GM08714 (cell line): ENCODE measurements around the gene MTG2.

Source experiments
- H3K4me3 ChIP-seq: fragments of 200-500 bp; sonication (Bioruptor generic); 2 replicates; pipeline ENCODE4 v1.5.1; 2014; ENCODE audit warnings: mild to moderate bottlenecking, low read length, inconsistent platforms
- ZNF274 ChIP-seq: IDR thresholded peaks from 2 replicates; pipeline ENCODE4 v1.6.1; 2012; ENCODE audit warnings: mild to moderate bottlenecking, low read depth, low read length

Gene MTG2

GRCh38 chr20:62163986-62164762 lies 18.7 kb upstream of the MTG2 start:
- H3K4me3 ChIP-seq, result no peak overlapping the region
- TF ChIP-seq ZNF274, result no peak

DNA sequence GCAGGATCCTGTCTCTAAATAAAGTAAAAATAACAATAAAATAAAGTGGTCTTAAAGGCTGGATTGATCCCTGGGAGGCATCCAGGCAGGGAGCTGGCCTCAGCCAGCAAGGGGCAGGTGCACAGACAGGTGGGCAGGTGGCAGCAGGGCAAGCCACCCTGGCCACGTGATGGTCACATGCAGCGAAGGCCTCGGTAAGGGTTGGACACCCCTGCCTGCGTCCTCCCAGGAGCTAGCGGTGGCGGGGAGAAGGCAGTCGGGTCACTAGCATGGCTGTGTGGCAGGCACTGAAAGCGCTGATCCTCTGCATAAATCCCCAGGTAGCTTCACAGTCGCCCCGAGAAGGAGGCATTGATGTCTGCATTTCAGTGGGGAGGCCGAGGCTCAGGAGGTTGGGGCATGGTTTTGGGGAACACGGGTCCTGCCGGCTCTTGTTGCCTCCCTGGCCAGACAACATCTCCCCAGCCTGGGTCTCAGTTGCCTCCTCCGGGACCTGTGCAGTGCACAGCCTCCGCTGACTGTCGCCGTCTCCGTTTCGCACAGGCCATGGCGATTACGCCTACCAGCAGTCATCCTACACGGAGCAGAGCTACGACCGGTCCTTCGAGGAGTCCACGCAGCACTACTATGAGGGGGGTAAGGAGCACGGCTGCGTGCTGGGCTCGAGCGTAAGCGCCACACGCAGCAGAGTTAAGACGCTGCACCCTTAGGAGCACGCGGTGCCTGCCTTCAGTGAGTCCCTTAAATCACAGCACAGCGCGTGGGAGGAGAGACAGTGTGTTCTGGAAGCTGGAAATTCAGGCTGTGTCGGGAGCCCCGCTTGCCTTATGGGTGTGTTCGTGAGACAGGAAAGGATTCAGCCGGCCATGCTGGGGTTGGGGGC lies 17.7 kb upstream of the MTG2 start:
- H3K4me3 ChIP-seq, result no peak overlapping the region
- TF ChIP-seq ZNF274, result no peak

GRCh38 chr20:62165762-62166399 lies 16.9 kb upstream of the MTG2 start:
- TF ChIP-seq ZNF274, result no peak
- H3K4me3 ChIP-seq, result no peak overlapping the region

- no peak overlapping the region for H3K4me3 ChIP-seq
- TF ChIP-seq ZNF274, result no peak
Observed at GRCh38 chr20:62167474-62167873, 15.4 kb upstream of the MTG2 start.

DNA sequence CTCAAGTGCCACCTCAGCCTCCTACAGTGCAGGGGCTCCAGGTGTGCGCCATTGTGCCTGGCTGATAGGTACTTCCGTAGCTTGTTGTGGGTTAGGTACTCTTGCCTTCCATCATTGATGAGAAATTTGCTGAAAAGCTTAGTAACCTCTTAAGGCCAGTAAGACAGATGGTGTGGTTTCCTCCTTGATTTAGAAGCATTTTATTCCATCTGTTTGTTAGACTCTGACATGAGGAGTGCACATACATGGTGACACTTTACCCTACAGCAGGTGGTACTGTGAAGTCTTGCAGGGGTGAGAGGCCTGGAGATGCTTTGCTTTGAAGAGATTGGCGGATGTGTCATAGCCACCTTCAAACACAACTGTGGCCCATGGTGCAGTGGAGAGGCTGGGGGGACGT lies 14.8 kb upstream of the MTG2 start:
- no peak for TF ChIP-seq ZNF274
- H3K4me3 ChIP-seq, result no peak overlapping the region

GRCh38 chr20:62168890-62169435 lies 13.9 kb upstream of the MTG2 start:
- TF ChIP-seq ZNF274, result no peak
- H3K4me3 ChIP-seq, result no peak overlapping the region

DNA sequence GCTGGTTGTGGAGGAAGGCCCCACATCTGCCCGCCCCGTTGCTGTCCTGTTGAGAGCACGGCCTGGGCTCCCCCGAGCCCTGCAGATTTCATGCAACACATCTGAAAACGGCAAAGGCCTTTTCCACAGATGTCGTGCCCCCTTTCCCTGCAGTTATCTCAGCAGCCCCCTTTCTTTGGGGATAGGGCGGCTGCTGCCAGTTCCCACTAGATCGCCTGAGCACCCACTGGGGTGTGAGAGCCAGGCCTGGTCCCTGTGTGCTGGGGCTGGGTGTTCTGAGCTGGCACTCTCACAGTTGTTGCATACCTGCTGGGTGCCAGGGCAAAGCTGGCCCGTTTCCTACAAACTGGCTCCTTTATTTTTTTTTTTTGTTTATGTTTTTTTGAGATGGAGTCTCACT lies 12.3 kb upstream of the MTG2 start:
- no peak for TF ChIP-seq ZNF274
- no peak overlapping the region for H3K4me3 ChIP-seq

DNA sequence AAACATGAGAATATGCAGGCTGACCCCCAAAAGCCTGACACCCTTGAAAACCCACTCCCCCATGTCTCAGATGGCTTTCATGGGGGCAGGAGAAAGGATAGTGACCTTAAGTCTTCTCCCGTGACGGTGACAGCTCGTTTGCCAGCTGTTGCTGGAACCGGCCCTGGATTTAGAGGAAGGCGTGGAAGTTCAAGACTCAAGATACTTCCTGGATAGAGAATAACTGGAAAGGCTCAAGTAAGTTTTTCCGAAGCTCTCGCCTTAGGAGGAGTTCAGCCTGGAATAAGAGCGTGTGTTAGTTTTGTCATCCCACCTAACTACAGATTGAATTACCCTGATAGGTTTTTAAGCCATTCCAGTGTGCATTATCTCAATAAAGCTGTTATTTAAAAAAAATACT lies 11.6 kb upstream of the MTG2 start:
- TF ChIP-seq ZNF274, result no peak
- H3K4me3 ChIP-seq, result no peak overlapping the region

DNA sequence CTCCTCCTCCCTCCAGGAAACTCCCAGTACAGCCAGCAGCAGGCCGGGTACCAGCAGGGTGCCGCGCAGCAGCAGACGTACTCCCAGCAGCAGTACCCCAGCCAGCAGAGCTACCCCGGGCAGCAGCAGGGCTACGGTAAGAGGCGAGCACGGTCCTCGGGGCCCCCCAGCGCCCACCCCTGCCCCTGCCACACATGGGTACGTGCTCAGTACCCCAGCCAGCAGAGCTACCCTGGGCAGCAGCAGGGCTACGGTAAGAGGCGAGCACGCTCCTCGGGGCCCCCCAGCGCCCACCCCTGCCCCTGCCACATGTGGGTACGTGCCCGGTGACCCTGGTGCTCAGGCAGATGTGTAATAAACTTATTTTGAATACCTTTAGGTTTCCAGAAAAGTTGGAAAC lies 10.2 kb upstream of the MTG2 start:
- H3K4me3 ChIP-seq, result no peak overlapping the region
- no peak for TF ChIP-seq ZNF274

DNA sequence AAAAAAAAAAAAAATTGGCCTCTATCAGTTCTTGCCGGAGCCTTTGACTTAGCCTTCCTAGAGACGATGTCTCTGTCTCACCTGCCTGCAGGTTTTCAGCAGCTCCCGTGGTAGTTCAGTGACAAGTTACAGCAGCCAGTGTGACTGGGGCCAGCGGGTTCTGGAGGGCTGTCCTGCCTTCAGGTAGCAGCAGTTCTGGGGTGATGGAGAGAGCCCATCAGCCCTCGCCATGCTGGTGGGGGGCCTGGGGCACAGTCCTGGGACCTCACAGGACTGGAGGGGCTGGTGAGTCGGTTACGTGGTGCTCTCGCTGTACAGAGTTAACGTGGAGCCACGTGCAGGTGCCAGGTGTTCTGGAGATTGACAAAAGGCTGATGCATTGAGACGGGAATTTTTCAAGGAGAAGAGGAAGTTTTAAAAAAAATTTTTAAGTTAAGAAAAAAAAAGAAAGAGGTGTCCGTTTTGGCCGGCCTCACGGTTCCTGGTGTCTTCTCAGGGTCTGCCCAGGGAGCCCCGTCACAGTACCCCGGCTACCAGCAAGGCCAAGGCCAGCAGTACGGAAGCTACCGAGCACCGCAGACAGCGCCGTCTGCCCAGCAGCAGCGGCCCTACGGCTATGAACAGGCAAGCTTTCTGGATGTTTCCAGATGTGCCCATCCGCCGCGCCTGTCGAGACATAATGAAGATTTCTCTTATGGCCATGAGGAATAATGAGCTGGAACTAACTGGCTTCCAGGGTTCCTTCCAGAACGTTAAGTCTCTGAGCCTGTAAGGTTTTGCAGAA lies 8.6 kb upstream of the MTG2 start:
- no peak overlapping the region for H3K4me3 ChIP-seq
- no peak for TF ChIP-seq ZNF274

DNA sequence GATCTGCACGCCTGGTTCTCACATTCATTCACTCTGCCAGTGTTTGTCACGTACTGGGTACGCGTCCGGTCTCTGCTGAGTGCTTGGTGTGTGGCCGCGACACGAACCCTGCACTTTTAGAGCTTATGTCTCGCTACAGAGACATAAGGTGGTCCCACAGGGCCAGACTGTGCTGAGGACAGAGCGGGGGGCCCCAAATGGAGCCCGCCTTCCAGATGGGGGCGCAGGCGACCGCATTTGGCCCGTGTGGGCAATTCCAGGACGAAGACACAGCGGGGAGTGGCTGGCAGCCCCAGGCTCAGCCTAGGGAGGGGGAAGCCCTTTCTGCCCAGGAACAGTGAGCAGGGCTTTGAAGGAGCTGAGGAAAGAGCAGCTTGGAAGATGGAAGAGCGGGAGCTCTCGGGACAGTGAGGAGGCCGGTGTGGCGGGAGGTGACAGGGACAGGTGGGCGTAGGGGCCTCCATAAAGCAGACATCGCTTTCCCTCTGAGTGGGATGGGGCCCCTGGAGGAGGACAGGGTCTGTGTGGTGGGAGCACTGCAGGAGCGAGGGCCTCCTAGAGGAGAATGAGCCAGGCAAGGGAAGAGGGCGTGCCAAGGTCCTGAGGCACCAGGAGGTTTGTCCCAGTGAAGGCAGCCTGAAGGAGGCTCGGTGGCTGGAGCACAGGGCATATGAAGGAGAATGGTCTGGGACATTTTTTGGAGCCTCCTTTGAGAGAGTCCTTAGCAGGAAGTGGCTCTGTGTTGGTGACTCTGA lies 7.8 kb upstream of the MTG2 start:
- no peak for TF ChIP-seq ZNF274
- no peak overlapping the region for H3K4me3 ChIP-seq

GRCh38 chr20:62175711-62176110 lies 7.1 kb upstream of the MTG2 start:
- no peak overlapping the region for H3K4me3 ChIP-seq
- no peak for TF ChIP-seq ZNF274

- no peak overlapping the region for H3K4me3 ChIP-seq
- TF ChIP-seq ZNF274, result no peak
Observed at GRCh38 chr20:62176866-62177265, 6.0 kb upstream of the MTG2 start.
